ENCODE measurements around the gene MAD1L1.

- TF ChIP-seq CTCF (IDR thresholded peaks at IDR 0.05) (no peak), POLR2A (IDR thresholded peaks at IDR 0.05) (no peak)
These were observed 332.6 kb downstream of the MAD1L1 start for GRCh38 chr7:1899951-1900762.
